Thoracic aorta (tissue), 2 donors: Measurements from ENCODE around the gene GRN. TPM values are rescaled to one million over a fixed set of nuclear protein-coding genes. Genes with fewer than 3 reads are reported as not detected.

Experiments used
- ATAC-seq: fragments of 150-250 bp; one replicate; pipeline ENCODE4 v1.8.0; 2017; ENCODE audit warnings: low read depth; ENCODE audit not compliant: insufficient number of reproducible peaks, low FRiP score
- DNase-seq: peaks from one replicate; pipeline ENCODE4 v3.0.0-alpha.2; 2020; ENCODE audit warnings: low spot score
- H3K27ac ChIP-seq, 2 donors: fragments of 200-600 bp; sonication (generic); 1 replicate in 1 of 2; 2 replicates in 1 of 2; pipeline ENCODE4 v1.5.1; 2016; ENCODE audit warnings: mild to moderate bottlenecking in 2 of 2, moderate library complexity in 2 of 2
- H3K27me3 ChIP-seq: fragments of 200-600 bp; sonication (generic); replicated peaks from 2 replicates; pipeline ENCODE4 v1.6.0; 2016; ENCODE audit warnings: mild to moderate bottlenecking; ENCODE audit not compliant: insufficient read depth
- H3K36me3 ChIP-seq: fragments of 200-600 bp; sonication (generic); one replicate; pipeline ENCODE4 v1.5.1; 2016
- H3K4me1 ChIP-seq, 2 donors: fragments of 200-600 bp; sonication (generic); 1 replicate in 1 of 2; 2 replicates in 1 of 2; pipeline versions ENCODE4 v1.5.1 to v1.6.0; 2016; ENCODE audit warnings: low read depth in 2 of 2, mild to moderate bottlenecking in 1 of 2; ENCODE audit not compliant: control insufficient read depth in 1 of 2
- H3K4me3 ChIP-seq: fragments of 200-600 bp; sonication (generic); 2 replicates; pipeline ENCODE4 v1.5.1; 2016; ENCODE audit warnings: mild to moderate bottlenecking
- H3K9me3 ChIP-seq: fragments of 200-600 bp; sonication (generic); 2 replicates; pipeline ENCODE4 v1.5.1; 2016
- total RNA-seq, 2 donors: library from RNA; depleted of rRNA; stranded (reverse); fragments of >200 nt; gene quantifications; one replicate each; pipeline versions ENCODE4 v1.1.0 to v1.2.3, GENCODE V29; 2016
- TF ChIP-seq, protein P1 (sequence below): fragments of 200-600 bp; sonication (generic); IDR thresholded peaks from one replicate; pipeline ENCODE4 v1.5.1; 2019; ENCODE audit warnings: antibody characterized with exemption

GRN gene
- total RNA-seq, 2 donors from 2014 or later, result 203 to 292 TPM

DNA sequence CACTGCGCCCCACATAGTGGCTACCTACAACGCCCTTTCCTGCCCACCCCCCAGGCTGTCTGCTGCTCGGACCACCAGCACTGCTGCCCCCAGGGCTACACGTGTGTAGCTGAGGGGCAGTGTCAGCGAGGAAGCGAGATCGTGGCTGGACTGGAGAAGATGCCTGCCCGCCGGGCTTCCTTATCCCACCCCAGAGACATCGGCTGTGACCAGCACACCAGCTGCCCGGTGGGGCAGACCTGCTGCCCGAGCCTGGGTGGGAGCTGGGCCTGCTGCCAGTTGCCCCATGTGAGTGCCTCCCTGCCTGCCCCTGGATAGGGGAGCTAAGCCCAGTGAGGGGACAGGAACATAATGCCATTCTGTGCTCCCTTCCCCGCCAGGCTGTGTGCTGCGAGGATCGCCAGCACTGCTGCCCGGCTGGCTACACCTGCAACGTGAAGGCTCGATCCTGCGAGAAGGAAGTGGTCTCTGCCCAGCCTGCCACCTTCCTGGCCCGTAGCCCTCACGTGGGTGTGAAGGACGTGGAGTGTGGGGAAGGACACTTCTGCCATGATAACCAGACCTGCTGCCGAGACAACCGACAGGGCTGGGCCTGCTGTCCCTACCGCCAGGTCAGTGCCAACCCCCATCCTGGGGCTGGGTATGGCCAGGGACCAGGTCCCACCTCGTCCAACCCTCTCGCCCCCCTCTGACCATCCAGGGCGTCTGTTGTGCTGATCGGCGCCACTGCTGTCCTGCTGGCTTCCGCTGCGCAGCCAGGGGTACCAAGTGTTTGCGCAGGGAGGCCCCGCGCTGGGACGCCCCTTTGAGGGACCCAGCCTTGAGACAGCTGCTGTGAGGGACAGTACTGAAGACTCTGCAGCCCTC, 7.1 kb downstream of the GRN start:
- TF ChIP-seq, protein P1, sequence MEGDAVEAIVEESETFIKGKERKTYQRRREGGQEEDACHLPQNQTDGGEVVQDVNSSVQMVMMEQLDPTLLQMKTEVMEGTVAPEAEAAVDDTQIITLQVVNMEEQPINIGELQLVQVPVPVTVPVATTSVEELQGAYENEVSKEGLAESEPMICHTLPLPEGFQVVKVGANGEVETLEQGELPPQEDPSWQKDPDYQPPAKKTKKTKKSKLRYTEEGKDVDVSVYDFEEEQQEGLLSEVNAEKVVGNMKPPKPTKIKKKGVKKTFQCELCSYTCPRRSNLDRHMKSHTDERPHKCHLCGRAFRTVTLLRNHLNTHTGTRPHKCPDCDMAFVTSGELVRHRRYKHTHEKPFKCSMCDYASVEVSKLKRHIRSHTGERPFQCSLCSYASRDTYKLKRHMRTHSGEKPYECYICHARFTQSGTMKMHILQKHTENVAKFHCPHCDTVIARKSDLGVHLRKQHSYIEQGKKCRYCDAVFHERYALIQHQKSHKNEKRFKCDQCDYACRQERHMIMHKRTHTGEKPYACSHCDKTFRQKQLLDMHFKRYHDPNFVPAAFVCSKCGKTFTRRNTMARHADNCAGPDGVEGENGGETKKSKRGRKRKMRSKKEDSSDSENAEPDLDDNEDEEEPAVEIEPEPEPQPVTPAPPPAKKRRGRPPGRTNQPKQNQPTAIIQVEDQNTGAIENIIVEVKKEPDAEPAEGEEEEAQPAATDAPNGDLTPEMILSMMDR, result no peak
- DNase-seq (no peak), ATAC-seq (no peak)
- Histone ChIP-seq H3K36me3 (peaks cover 22% of the 10 kb centered on the region), H3K27ac (no peak overlapping the region), H3K4me3 (no peak overlapping the region), H3K27me3 (no peaks in the 10 kb centered on the region), H3K9me3 (no peaks in the 10 kb centered on the region), H3K4me1 (no peaks in the 10 kb centered on the region)

DNA sequence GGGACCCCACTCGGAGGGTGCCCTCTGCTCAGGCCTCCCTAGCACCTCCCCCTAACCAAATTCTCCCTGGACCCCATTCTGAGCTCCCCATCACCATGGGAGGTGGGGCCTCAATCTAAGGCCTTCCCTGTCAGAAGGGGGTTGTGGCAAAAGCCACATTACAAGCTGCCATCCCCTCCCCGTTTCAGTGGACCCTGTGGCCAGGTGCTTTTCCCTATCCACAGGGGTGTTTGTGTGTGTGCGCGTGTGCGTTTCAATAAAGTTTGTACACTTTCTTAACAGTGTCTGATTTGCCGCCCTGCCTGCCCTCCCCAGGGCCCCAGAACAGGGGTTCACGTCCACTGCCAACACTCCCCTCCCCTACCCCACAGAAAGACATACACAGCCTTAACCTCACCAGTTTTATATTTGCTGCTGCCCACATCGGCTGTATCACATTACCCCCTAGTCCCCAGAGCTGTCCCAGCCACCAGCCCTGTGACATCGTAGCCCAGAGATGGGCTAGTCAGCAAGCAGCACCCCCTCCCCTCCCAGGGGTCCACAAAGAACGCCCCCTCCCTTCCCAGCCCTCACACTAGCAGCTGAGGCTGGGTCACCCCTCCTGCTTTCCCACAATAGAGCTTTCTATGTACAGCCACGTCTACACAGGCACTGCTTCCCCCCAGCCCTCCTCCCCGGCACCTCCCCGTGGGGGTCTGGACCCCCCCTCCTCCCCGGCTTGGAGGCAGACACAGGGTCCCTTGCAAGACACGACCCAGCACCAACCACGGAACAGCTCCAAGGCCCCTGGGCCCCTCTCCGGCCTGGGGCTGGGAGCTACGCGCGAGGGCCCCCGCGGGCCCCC, 7.9 kb downstream of the GRN start:
- DNase-seq, result no peak
- no peaks in the 10 kb centered on the region for H3K4me1 ChIP-seq
- ATAC-seq, result no peak
- TF ChIP-seq, protein P1, result no peak
- no peaks in the 10 kb centered on the region for H3K27me3 ChIP-seq
- no peaks in the 10 kb centered on the region for H3K9me3 ChIP-seq
- peak overlapping the region; percentile 50 for H3K4me3 ChIP-seq
- no peak overlapping the region for H3K27ac ChIP-seq
- peaks cover 22% of the 10 kb centered on the region for H3K36me3 ChIP-seq

DNA sequence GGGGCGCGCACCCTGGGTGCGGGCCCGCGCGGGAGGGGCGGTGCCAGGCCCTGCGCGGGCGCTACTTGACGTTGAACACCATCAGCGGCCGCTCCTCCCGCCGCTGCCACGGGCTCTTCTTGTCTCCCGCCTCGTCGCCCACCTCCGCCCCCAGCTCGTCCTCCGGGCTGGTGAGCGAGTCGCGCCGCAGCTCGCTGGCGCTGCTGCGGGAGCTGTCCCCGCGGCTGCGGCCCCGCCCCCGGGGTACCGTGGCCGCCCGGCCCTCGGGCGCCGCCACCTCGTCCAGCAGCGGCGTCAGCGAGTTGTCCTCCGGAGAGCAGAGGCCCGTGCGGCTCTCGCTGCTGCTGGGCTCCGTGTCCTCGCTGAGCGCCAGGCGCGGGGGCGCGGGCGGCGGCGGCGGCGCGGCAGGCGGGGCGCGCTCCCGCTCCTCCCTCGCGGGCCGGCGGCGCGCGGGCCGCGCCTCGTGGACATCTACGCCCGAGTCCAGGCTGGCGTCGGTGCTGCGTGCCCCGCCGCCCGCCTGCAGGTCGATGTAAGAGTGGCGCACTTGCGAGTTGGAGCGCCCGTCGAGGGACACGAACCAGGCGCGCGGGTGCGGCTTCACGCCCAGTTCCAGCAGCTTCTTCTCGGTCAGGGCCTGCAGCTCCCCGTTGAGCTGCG, 8.7 kb downstream of the GRN start:
- Histone ChIP-seq H3K9me3 (no peaks in the 10 kb centered on the region), H3K4me3 (peak overlapping the region; percentile 50), H3K27ac (no peak overlapping the region), H3K27me3 (no peaks in the 10 kb centered on the region), H3K4me1 (no peaks in the 10 kb centered on the region), H3K36me3 (peaks cover 22% of the 10 kb centered on the region)
- DNase-seq, result no peak
- TF ChIP-seq, protein P1, result no peak
- no peak for ATAC-seq

DNA sequence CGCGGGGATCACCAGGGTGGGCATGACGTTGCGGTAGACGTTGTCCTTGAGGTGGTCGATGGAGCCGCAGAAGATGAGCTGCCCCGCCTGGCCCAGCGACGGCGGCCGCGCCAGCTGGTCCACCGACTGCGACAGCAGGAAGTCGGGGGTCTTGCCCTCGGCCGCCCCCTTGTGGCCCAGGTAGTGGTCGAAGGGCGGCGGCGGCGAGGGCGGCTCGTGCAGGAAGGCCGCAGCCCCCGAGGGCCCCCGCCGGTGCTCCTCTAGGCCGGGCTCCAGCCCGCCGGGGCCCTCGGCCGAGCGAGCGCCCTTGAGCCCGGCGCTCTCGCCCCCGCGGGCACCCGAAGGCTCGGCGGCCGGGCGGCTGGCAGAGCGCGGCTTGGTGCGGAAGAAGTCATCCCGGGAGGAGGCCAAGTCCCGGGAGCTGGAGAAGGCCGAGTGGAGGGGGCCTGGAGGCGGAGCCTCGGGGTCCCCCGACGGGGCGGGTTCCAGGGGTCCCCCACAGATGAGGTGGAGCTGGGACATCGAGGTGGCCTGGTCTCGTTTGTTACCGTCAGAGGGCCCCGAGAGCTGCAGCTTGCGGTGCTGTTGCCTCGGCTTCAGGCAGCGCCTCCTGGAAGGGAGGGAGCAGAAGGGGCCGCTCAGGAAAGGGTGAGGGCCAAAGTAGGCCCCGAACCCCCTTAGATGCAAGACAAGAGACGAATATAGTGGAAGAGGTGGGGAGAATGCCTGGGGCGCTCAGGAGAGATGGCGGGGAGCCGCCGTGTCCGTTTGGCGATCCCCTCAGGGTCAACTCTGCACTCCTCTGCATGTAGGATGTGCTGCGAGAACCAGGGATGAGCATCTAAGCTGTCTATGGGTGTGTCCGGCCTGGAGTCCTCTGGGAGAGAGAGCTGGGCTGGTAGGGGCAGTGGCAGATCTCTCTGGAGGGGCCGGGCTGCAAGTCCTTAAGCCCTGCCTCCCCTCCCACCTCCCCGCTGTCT, 9.8 kb downstream of the GRN start:
- Histone ChIP-seq H3K27me3 (no peaks in the 10 kb centered on the region), H3K9me3 (no peaks in the 10 kb centered on the region), H3K4me1 (no peaks in the 10 kb centered on the region), H3K27ac (no peak overlapping the region), H3K36me3 (peaks cover 19% of the 10 kb centered on the region), H3K4me3 (no peak overlapping the region)
- ATAC-seq (no peak), DNase-seq (no peak)
- TF ChIP-seq, protein P1, result no peak
